DMS 273 (cell line): ENCODE data around the gene CACNA2D1.

Source experiments
- DNase-seq: peaks from one replicate; lab custom pipeline; 2025; ENCODE audit not compliant: unreplicated experiment; lab: John Stamatoyannopoulos, UW

The CACNA2D1 gene

DNA sequence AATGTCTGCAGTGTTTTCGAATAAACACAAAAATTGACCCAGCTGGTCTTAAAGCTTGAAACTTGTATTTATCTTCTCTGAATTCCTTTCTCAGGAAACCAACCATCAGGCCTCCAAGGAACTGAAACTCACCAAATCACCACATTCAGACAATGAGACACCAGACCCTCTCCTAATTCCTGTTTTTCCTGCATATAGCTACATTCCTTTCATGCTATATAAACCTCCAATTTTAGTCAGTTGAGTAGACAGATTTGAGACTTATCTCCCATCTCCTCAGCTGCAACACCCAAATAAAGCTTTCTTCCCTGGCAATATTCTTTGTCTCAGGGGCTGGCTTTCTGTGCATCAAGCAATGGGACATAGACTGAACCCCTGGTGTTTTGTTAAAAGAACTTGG, 317.0 kb downstream of the CACNA2D1 start:
- DNase-seq, result no peak

DNA sequence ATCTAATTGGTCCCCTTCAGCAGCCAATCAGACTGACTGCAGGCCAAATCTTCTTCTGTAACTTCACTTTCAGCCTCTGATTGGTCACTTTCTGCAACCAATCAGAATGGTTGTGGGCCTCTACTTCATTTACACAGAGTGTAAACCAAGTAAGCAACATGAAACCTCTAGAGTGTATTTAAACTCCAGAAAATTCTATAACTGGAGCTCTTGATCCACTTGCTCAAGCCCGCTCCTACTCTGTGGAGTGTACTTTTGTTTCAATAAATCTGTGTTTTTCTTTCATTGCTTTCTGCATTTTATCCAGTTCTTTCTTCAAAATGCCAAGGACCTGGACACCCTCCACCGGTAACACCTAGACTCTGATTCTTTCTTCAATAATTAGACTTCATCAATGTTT, 319.1 kb downstream of the CACNA2D1 start:
- DNase-seq, result no peak

DNA sequence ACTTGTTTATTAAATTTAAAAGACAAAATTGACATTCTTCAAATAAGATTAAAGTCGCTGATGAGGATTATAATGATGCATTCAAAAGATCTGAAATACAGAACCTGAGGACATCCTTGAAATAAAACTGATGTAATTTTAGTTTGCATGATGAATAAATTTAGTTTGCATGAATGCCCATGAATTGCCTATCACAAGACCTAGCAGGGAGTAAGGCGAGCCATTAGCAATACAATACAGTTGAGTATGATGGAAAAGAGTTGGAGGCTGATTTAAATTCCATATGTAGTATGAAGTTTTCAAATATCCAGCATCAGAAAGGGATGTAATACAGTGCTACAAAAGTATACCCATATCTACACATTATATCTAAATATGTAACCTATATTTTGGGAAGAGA, 321.3 kb downstream of the CACNA2D1 start:
- no peak for DNase-seq

DNA sequence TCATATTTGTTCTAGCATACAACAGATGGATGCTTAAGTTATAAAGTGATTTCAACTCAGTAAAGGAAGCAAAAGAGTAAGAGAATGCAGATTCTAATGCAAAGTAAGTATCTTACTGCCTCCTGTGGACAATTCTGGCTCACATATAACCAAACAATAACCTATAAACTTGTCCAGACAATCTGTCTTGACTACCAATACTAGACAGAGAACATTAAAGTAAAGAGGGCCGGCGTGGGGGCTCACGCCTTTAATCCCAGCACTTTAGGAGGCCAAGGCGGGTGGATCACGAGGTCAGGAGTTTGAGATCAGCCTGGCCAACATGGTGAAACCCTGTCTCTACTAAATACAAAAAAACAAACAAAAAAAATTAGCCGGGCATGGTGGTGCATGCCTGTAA, 329.3 kb downstream of the CACNA2D1 start:
- DNase-seq, result no peak

DNA sequence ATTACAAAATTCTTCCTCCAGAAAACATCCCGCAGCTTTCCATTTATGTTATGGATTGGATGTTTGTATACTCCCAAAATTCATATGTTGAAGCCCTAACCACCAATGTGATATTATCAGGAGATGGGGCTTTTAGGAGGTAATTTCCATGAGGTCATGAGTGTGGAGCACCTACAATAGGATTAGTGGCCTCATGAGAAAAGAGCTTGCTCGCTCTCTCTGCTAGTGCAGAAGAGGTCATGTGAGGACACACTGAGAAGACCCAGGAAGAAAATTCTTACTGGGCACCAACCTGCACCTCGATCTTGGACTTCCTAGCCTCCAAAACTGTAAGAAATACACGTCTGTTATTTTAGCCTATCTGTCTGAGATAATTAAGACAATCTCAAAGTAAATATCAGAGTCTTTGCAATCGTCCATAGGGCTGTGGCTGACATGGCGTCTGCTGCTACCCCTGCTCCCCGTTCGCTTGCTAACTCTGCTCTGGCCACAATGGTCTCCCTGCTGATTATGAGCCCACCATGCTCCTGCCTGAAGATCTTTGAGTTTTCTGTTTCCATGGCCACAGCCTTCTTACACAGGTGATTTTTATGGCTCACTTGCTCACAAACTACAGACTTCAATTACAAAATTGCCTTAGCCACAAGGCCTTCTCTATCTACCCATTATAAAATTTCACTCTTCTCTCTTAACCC, 333.3 kb downstream of the CACNA2D1 start:
- no peak for DNase-seq

DNA sequence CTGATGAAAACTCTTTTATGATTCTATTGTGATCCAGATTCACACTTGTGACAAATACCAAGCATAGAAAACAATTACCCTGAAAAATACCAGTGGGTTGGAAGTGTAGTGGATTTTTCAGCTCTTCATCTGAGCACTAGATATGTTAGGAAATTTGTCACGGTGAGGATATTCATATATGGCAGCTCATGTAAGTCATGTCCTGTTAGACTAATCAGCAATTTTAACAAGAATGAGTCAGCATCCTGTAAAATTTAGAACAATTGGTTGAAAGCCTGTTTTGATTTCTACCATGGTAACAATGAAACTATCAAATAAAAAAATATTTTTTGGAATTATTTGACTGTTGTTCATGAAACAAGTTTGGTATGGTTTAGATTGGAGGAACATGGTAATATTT, 334.3 kb downstream of the CACNA2D1 start:
- DNase-seq, result no peak

DNA sequence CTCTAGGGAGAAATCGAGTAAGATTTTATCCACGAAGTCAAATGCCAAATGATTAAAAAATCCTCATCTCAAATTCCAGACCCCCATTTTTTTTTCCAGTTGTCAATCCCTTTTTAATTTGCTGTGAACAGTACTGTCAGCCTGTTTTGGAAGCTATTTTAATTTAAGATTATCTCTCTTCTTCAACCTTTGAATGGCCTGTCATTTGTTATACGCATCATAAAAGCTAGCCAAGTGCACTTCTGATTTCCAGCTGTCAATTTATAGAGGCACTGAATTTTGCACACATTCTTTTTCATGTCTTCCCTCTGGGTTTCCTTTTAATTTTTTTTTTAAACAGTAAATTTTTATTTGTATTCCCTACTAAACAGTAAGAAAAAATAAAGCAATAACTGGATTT, 337.4 kb downstream of the CACNA2D1 start:
- DNase-seq, result no peak

DNA sequence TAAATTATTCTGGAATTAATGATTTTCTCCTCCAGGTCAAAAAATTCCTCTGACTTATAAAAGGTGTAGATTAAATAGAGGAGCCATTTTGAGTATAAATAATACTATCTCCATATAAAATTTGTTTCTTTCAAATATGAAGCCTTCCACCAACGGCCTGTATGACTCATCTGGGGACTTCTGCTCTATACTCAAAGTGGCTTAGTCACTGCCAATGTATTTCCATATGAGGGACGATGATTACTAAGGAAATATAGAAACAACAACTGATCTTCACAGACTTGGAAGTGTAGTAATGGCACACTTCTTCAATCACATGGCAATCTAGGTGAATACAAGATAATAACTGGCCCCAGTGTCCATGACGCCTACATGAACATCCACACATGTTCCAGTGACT, 338.1 kb downstream of the CACNA2D1 start:
- DNase-seq, result peak; percentile 15

DNA sequence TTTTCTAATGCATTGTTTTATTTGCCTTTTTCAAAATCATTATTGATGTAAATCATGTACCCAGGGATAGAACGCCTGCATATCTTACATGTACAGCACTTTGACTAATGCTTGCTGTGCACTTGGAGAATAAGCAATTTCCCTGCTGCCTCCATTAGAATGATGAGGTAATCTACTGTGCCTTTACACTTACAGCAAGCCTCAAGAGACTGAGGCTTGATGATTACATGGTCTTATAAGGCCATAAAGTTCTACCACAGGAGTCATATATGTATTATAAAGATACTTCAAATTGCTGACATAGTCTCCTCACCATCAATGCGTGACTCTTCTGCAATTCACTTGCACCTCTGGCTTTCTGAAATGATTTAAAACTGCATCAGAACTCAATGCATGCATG, 345.2 kb downstream of the CACNA2D1 start:
- DNase-seq, result no peak

DNA sequence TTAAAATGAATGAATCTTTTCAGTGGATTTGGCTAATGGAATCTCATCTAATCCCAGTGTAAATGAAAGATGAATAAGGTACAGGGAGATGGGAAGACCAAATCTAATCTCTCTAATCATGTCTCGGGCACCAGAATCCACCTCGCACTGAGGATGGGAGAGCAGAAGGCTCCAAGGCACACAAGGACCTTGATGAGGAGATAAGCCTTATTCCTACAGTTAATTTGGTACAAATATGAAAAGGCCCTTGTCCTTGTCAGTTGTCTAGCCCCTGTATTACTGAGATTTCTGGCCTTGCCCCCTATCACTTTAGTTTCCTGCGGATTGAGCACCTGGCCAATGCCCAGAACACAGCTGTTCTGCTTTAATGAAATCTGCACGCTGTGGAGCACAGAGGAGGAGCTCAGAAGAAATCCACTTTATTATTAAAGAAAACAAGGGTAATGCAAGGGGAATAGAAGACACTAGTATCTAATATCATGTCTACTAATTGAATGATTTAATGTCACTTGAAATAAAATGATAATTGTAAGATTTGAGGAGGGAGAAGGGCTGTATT, 352.4 kb downstream of the CACNA2D1 start:
- DNase-seq, result peak; percentile 72

DNA sequence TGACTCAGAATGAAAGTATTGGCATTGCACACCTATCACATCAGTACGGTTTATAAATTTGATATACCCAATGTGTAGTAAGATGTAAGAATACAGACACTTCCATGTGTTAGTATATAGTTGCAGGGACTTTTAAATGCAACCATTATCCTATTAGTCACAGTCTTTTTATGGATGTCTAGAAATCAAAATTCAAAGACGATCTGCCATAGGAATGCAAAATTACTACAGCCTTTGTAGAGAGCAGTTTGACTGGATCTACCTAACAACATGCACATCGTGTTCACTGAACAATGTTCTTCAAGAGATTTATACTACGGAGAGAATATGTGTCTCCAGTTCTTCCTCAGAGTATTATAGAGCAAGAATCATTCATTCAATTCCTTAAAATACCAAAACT, 356.5 kb downstream of the CACNA2D1 start:
- no peak for DNase-seq

DNA sequence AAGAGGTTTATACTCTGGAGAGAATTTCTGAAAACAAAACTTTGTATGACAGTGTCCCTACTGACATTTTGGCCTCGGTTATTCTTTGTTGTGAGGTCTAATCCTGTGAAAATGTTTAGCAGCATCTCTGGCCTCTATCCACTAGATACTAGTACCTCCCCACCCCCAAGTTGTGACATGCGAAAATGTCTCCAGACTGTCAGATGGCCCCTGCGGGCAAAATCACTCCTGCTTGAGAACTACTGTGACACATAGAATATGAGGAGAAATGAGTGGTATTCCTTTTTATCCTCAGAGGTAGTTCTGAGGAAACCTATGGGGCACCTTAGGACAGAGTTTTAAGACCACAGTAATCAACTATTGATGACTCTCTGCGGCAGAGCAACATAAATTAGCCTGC, 358.5 kb downstream of the CACNA2D1 start:
- DNase-seq, result no peak

DNA sequence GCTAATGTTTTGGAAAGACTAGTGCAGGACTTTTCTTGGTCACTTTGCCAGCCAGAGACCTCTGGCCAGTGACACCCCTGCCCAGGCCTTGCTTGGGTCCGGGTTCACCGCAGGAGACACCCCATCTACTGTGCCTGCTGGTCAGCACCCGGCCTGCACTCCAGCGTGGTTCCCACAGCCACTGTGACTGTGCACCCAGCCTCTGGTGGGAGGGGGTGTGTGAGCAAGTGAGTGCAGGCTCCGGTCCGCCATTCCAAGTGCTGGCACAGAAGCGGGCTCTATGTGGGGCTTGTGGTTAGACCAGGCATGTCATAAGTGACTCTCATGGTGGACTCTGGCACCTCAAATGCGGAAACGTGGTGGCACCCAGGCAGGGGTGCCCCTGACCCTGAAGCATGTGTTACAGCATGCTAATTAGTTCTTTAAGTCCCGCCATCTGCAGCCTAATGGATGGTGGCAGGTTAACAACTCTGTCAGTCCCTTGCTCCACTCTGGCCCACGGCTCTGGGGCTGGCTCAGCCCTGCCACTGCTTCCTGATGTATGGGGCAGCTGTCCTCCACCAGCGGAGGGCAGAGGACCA, 361.8 kb downstream of the CACNA2D1 start:
- no peak for DNase-seq

DNA sequence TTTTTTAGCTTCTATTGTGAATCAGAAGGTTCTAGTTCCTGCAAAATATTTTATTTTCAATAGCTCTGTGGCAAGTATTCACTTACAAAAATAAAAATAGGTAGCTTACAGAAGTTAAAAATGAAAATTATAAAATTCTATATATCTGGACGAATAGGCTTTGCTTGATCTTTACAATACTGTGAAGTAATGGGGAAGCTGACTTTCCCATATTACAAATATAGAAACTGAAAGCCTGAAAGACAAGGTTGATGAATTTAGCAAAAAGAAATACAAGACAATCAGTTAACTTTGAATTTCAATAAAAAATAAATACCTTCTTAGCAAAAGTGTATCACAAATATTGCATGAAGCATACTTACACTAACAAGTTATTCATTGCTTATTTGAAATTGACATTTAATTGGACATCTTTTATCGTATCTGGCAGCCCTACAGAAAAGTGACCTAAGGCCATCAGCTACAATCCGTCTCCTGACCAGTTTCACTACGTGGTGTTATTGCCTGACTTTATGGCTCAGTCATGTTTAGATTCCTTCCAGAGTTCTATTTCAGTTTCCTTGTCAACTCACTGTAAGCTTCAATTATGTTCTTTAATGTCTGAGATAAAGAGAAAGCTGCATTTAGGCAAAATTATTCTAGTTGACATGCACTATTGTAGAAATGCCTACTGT, 363.2 kb downstream of the CACNA2D1 start:
- no peak for DNase-seq

DNA sequence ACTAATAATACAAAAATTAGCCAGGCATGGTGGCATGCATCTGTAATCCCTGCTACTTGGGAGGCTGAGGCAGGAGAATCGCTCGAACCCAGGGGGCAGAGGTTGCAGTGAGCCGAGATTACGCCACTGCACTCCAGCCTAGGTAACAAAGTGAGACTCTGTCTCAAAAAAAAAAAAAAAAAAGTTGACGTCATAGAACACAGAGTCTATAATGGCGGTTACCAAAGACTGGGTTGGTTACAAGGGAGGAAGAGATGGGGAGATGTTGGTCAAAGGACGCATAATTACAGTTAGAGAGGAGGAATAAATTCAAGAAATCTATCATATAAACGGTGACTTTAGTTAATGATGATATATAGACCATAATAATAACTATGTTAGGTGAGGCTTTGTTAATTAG, 364.1 kb downstream of the CACNA2D1 start:
- DNase-seq, result no peak

DNA sequence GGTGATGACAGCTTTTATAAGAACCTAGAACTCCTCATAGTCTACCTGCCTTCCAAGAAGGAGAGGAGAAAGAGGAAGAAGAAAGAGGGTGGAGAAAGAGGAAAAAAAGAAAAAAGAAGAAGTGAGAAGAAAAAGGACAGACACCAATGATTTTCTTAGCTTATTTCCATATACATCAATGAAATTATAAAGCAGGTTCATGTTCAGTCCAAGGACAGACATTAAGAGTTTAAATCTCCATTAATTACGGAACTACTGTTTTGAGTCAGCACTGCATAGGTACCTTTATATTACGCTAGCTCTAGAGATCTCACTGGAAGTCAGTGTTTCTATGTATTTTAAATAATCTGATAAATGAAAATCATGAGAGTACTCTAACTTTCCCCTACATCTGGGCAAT, 364.8 kb downstream of the CACNA2D1 start:
- no peak for DNase-seq

DNA sequence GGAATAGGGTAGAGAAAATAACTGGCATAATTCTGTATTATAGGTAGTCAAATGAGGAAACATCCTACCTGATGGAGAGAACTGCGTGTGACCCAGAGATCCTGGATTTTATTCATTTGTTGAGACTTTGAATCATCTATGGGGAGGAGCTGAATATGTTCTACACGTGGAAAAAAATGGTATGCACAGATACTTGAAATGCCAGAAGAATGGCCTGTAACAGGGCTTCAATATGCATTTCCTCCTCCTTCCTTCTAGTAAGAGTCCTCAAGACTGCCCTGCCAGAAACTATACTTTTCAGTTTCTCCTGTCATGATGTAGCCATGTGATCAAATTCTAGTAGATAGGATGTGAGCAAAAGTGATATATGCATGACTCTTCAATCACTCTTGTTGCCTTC, 372.1 kb downstream of the CACNA2D1 start:
- no peak for DNase-seq

DNA sequence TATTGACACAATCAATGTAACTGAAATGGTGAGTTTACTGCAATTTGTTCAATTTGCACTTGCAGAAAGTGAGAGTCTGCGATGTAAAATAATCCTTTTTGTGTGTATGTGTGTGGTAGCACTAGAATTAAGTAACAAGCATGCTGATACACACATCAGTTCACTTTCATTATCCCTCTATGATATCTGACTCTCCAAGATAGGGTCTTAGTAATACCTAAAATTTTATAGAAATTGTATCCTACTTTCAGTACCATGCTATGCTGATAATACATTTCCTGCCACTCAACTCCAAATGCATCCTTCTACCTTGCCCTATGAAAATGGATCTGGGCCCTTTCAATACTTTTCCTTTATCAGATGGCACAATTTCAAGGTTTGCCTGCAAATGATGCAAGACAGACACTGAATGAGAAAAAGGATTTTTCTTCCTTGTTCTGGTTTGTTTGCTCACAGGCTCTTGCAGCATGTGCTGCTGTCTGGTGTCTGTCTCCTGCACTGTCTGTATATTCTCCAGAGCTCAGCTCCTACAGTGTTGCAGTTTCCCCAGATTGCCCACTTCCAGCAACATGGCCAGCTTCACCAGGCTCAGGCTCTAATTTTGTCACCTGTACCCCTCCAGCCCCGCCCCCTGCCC, 375.8 kb downstream of the CACNA2D1 start:
- DNase-seq, result no peak

DNA sequence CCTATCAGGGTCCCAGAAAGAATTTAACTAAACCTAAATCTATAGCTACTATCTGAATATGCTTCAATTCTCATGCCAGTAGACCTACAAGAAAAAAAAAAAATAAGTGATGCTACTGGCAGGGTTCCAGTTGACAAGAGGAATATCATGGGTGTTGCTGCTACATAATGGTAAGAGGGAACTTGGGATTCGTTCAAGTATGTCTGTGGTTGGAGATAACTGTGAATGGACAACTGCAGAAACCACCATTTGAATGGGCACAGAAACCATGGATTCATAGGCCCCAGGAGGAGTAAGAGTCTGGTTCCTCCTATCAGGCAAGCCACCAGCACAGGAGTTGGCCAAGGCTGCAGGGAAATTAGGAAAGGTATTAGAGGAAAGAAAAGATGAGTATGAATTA, 386.1 kb downstream of the CACNA2D1 start:
- no peak for DNase-seq

DNA sequence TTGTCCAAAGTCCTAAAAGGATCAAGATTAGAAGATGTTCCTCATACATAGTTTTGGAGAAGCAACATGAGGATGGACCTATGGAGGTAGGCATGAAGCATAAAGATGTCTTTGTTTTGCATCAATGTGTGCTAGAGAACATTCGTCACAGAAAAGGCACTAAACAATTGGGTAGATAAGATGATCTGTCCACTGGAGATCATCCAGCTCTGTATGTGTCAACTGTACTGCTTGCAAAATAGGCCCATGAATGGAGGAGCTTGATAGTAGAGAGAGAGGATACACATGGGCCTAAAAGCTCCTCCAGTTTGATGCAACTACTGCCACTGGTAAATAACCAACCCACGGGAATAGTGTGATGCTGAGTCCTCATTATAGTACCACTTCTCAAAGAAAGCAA, 387.3 kb downstream of the CACNA2D1 start:
- no peak for DNase-seq

DNA sequence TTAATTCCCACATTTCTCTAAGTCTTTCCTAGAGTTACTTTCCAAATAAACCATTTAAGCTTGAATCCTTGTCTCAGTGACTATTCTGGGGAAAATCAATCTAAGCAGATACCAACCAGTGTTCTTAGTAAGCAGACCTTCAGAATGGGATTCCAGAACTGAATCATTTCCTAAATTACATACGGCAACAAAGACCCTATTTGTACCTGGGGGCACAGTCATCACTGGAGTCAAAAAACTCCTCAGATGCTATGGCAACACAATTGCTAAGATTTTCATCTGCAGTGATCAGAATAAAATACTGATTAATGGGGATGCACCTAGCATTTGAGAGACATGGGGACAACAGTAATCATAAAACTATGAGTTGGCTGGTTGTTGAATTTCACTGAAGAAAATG, 389.0 kb downstream of the CACNA2D1 start:
- DNase-seq, result no peak
